SH-SY5Y (cell line): Measurements from ENCODE around the gene TPRA1.

Experiments
- GATA2 ChIP-seq: IDR thresholded peaks from 2 replicates; pipeline ENCODE4 v1.6.1; 2011; ENCODE audit warnings: mild to moderate bottlenecking, low read depth, low read length
- GATA3 ChIP-seq: IDR thresholded peaks from 2 replicates; pipeline ENCODE4 v1.6.1; 2011; ENCODE audit warnings: low read depth, mild to moderate bottlenecking, low read length, moderate library complexity

GRCh38 chr3:127610105-127610504 is 19.6 kb upstream of the TPRA1 start:
- TF ChIP-seq GATA2, result no peak
- TF ChIP-seq GATA3, result no peak
